A673 (cell line): ENCODE data around the gene GRIK1. TPM values are rescaled to one million over a fixed set of nuclear protein-coding genes. Genes with fewer than 3 reads are reported as not detected.

Experiments
- BruUV-seq: library from RNA; stranded (reverse); fragments of 400-500 nt; replicated peaks from 2 replicates; lab custom pipeline; 2021; lab: Mats Ljungman, UMichigan
- CTCF ChIA-PET: fragments of 300-600 bp; sonication (Branson Sonifier 250); formaldehyde crosslinking; loops from one replicate; lab custom pipeline; 2022; ENCODE audit warnings: antibody characterized with exemption; lab: Charles Lee
- POLR2A ChIA-PET: fragments of 300-600 bp; sonication (Branson Sonifier 250); formaldehyde crosslinking; loops from one replicate; lab custom pipeline; 2022; ENCODE audit warnings: antibody characterized with exemption; ENCODE audit not compliant: low non-redundant PET; lab: Charles Lee
- DNase-seq: peaks from one replicate; pipeline ENCODE4 v3.0.0-alpha.2; 2015; ENCODE audit warnings: low spot score
- H3K27ac ChIP-seq: fragments of 200-600 bp; sonication (generic); 2 replicates; pipeline ENCODE4 v1.5.1; 2016; ENCODE audit warnings: mixed run types, low read depth, mild to moderate bottlenecking, mixed read lengths, antibody characterized with exemption, low read length; ENCODE audit not compliant: poor library complexity, severe bottlenecking
- H3K27me3 ChIP-seq: fragments of 200-600 bp; sonication (generic); replicated peaks from 2 replicates; pipeline ENCODE4 v1.6.1; 2017; ENCODE audit warnings: mixed run types, low read depth, mild to moderate bottlenecking, mixed read lengths, antibody characterized with exemption, low read length; ENCODE audit not compliant: insufficient read depth, poor library complexity
- H3K36me3 ChIP-seq: fragments of 200-600 bp; sonication (generic); 2 replicates; pipeline ENCODE4 v1.6.1; 2016; ENCODE audit warnings: mixed run types, mild to moderate bottlenecking, mixed read lengths, antibody characterized with exemption, low read length; ENCODE audit not compliant: insufficient read depth, poor library complexity, severe bottlenecking
- H3K4me1 ChIP-seq: fragments of 200-600 bp; sonication (generic); 2 replicates; pipeline ENCODE4 v1.6.1; 2017; ENCODE audit warnings: mixed run types, mild to moderate bottlenecking, mixed read lengths, antibody characterized with exemption, low read length; ENCODE audit not compliant: insufficient read depth, poor library complexity, severe bottlenecking
- H3K4me3 ChIP-seq: fragments of 200-600 bp; sonication (generic); 2 replicates; pipeline ENCODE4 v1.5.1; 2016; ENCODE audit warnings: low read depth, mixed run types, mild to moderate bottlenecking, mixed read lengths, low read length; ENCODE audit not compliant: poor library complexity, severe bottlenecking
- H3K9me3 ChIP-seq: fragments of 200-600 bp; sonication (generic); 2 replicates; pipeline ENCODE4 v1.6.1; 2016; ENCODE audit warnings: mixed run types, low read depth, mild to moderate bottlenecking, mixed read lengths, antibody characterized with exemption, low read length; ENCODE audit not compliant: poor library complexity, severe bottlenecking
- EZH2 ChIP-seq: fragments of 200-600 bp; sonication (generic); IDR thresholded peaks from 2 replicates; pipeline ENCODE4 v1.6.1; 2017; ENCODE audit warnings: borderline replicate concordance, low read depth, mild to moderate bottlenecking, mixed read lengths, antibody characterized with exemption, low read length; ENCODE audit not compliant: poor library complexity, severe bottlenecking
- intact Hi-C: fragments of 100-400 bp; cut with micrococcal nuclease; formaldehyde crosslinking; loops from one replicate; pipeline ENCODE4 v1.10.0; 2022; ENCODE audit not compliant: unreplicated experiment
- total RNA-seq: library from RNA; stranded (reverse); gene quantifications from 2 replicates; pipeline ENCODE4 v1.2.3, GENCODE V29; 2021
- TF ChIP-seq, protein P1 (sequence below): fragments of 300-800, 200-600 bp; sonication (generic); conservative IDR thresholded peaks from 2 replicates; pipeline ENCODE4 v1.5.1; 2017; ENCODE audit warnings: low read depth, mild to moderate bottlenecking, antibody characterized with exemption, low read length, moderate library complexity, mixed read lengths

GRIK1 gene
- total RNA-seq, 1 experiment from 2014 or later = 0.67 TPM

DNA sequence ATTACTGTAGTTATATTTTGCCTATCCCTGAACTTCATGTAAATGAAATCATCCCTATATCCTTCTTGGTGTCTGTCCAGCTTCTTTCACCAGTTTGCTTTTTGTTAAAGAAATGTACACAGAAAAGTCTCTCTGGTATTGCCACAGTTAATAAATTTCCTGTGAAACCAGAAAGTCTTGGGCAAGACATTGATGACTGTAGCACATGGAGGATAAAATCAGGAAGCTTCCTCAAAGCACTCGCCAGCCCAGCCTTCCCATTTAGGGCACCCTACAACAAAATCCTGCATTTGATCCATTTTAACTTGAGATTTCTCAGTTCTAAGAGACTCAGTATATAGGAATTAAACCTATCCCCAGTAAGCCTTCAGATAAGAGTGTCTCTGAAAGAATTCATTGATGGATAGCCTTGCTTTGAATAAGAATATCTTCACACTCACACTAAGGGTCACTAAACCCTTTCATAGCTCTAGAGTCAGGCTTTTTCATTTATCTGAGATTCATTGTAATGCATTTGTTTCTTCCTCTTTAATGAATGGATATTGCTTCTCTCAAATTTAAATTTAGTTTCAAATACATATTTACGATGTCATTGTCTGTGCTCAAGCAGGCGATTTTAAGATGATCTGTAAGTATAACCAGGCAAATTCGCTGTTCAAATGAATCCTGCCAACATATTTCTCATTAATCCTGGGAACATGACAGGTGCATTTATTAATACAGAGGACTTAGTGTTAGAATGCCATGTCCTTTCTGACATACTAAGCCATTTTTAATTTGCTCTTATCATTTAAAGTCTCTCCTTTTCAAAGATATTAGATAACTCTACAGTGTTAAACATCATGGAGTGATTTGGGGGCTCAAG, 153.1 kb downstream of the GRIK1 start:
- Histone ChIP-seq H3K9me3 (no peaks in the 10 kb centered on the region), H3K4me1 (peaks cover 10% of the 10 kb centered on the region), H3K27ac (no peak overlapping the region), H3K27me3 (no peaks in the 10 kb centered on the region), H3K4me3 (no peak overlapping the region), H3K36me3 (no peaks in the 10 kb centered on the region)
- TF ChIP-seq, protein P1, sequence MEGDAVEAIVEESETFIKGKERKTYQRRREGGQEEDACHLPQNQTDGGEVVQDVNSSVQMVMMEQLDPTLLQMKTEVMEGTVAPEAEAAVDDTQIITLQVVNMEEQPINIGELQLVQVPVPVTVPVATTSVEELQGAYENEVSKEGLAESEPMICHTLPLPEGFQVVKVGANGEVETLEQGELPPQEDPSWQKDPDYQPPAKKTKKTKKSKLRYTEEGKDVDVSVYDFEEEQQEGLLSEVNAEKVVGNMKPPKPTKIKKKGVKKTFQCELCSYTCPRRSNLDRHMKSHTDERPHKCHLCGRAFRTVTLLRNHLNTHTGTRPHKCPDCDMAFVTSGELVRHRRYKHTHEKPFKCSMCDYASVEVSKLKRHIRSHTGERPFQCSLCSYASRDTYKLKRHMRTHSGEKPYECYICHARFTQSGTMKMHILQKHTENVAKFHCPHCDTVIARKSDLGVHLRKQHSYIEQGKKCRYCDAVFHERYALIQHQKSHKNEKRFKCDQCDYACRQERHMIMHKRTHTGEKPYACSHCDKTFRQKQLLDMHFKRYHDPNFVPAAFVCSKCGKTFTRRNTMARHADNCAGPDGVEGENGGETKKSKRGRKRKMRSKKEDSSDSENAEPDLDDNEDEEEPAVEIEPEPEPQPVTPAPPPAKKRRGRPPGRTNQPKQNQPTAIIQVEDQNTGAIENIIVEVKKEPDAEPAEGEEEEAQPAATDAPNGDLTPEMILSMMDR = no peak
- no peak for TF ChIP-seq EZH2
- POLR2A ChIA-PET = no interaction called here
- no TSS peak for BruUV-seq
- intact Hi-C loops = no loop called here
- no peak for DNase-seq
- CTCF ChIA-PET = no interaction called here

DNA sequence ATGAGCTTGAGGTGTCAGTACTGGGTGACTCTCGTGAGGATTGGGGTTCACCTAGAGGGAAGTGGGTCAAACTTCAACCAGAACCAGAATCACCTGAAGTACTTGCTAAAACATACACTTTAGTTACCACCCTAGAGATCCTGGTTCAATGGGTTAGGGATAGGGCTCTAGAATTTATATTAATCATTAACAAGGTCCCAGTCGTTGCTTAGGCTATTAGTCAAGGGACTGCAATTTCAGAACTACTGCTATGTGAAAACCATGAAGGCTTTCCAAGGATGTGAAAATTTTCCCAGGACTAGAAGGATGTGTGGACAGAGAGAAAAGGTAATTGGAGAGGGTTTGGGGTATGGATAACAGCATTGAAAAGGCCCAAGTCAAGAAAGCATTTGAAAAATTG, 162.6 kb downstream of the GRIK1 start:
- ChIA-PET POLR2A (no interaction called here), CTCF (no interaction called here)
- no peak overlapping the region for H3K27ac ChIP-seq

DNA sequence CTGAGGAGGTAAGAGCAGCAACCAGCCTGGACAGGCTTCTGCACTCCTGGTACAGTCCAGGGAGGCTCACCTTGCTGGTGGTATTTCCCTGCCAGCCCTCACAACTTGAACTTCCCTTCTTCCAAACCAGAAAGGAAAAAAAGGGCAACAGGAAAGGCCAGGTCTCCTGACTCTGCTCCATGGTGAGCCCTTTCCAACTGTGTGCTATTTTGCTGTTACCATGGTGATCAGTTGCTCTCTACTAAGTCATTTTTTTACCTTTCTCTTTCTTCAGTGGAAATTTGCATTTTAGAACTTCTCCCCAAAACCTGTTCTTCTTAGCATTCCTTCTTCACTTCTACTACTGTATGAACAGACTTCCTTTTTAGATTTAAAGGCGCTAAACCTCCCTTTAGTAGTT, 164.3 kb downstream of the GRIK1 start:
- Histone ChIP-seq H3K36me3 (no peaks in the 10 kb centered on the region), H3K9me3 (no peaks in the 10 kb centered on the region), H3K27ac (no peak overlapping the region), H3K27me3 (no peaks in the 10 kb centered on the region), H3K4me1 (no peaks in the 10 kb centered on the region), H3K4me3 (no peak overlapping the region)
- no peak for TF ChIP-seq EZH2
- TF ChIP-seq, protein P1 = no peak
- DNase-seq = no peak
- CTCF ChIA-PET = no interaction called here
- POLR2A ChIA-PET = no interaction called here
- intact Hi-C loops = no loop called here
- BruUV-seq = no TSS peak

More for the DNA sequence above, 162.6 kb downstream of the GRIK1 start:
- no peaks in the 10 kb centered on the region for H3K9me3 ChIP-seq
- no TSS peak for BruUV-seq
- no peak for DNase-seq
- TF ChIP-seq, protein P1 = no peak
- TF ChIP-seq EZH2 = no peak
- no peaks in the 10 kb centered on the region for H3K4me1 ChIP-seq
- no peaks in the 10 kb centered on the region for H3K27me3 ChIP-seq
- no peak overlapping the region for H3K4me3 ChIP-seq
- intact Hi-C loops = no loop called here
- H3K36me3 ChIP-seq = no peaks in the 10 kb centered on the region
